Breast epithelium (tissue), 3 donors: Measurements from ENCODE around the gene RTL5.

Experiments
- POLR2A ChIP-seq: fragments of 450-650 bp; IDR thresholded peaks from one replicate; pipeline ENCODE4 v1.6.1; 2016; ENCODE audit warnings: antibody characterized with exemption, mild to moderate bottlenecking, moderate library complexity
- POLR2AphosphoS5 ChIP-seq, 3 donors: sonication (generic); formaldehyde crosslinking; IDR thresholded peaks; one replicate each; pipeline ENCODE4 v1.6.1; 2017; ENCODE audit warnings: antibody characterized with exemption in 3 of 3
- TF ChIP-seq, protein P1 (sequence below), 3 donors: fragments of 450-650 bp; IDR thresholded peaks; one replicate each; pipeline ENCODE4 v1.5.1; 2016 to 2017; ENCODE audit warnings: antibody characterized with exemption in 3 of 3, mild to moderate bottlenecking in 3 of 3, moderate library complexity in 3 of 3

DNA sequence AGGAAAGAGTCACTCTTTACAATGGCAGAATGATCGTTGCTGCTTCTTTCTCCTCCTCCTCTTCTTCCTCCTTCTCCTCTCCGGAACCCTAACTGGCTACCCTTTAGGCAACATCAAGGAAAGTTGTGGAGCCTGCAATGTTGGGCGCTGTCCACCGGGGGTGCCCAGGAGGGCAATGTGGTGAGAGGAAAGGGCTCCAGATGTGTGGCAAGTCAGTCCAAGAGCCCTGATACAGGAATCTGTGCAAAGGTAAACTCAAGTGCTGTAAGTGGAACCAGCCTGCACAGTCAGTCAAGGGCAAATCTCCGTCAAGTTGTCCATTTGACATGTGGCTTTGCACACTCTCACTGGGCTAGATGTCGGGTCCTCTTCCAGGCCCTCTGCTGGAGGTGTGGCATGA lies 2.8 kb downstream of the RTL5 start:
- TF ChIP-seq, protein P1, sequence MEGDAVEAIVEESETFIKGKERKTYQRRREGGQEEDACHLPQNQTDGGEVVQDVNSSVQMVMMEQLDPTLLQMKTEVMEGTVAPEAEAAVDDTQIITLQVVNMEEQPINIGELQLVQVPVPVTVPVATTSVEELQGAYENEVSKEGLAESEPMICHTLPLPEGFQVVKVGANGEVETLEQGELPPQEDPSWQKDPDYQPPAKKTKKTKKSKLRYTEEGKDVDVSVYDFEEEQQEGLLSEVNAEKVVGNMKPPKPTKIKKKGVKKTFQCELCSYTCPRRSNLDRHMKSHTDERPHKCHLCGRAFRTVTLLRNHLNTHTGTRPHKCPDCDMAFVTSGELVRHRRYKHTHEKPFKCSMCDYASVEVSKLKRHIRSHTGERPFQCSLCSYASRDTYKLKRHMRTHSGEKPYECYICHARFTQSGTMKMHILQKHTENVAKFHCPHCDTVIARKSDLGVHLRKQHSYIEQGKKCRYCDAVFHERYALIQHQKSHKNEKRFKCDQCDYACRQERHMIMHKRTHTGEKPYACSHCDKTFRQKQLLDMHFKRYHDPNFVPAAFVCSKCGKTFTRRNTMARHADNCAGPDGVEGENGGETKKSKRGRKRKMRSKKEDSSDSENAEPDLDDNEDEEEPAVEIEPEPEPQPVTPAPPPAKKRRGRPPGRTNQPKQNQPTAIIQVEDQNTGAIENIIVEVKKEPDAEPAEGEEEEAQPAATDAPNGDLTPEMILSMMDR (IDR thresholded peaks at IDR 0.05): peak in 2 of 3 donors; percentile 17 to 27
- TF ChIP-seq POLR2A: no peak
- no peak for TF ChIP-seq POLR2AphosphoS5 (IDR thresholded peaks at IDR 0.05)
